Activated effector memory CD4-positive, alpha-beta T cell treated with anti-CD3 and anti-CD28 coated beads, Interleukin-2, amount 50 U/mL, for 16 hours (primary cell): ENCODE results near the gene ARHGAP9.
A peak's percentile ranks its signal among the peaks of the same experiment; 100 is the strongest.

ENCODE experiments used
- DNase-seq: peaks from one replicate; pipeline ENCODE4 v3.0.0-alpha.2; 2020

Gene ARHGAP9

DNA sequence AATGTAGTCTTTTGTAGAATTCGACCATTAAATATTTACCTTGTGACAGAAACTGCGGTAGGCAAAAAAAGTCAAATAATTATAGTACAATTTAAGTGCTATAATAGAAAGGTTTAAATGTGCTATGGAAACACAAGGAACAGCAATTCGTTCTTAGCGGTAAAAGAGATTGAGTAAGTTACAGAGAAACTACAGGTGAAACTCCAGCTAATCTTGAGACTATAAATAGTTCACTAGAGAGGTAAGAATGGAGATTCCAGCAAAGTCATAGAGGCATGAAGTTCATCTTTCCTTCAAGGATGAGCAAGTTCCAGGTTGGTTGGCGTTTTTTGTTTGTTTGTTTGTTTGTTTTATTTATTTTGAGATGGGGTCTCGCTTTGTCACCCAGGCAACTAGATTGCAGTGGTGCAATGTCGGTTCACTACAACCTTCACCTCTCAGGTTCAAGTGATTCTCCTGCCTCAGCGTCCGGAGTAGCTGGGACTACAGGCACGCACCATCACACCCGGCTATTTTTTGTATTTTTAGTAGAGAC lies 47.9 kb downstream of the ARHGAP9 start:
- no peak for DNase-seq

DNA sequence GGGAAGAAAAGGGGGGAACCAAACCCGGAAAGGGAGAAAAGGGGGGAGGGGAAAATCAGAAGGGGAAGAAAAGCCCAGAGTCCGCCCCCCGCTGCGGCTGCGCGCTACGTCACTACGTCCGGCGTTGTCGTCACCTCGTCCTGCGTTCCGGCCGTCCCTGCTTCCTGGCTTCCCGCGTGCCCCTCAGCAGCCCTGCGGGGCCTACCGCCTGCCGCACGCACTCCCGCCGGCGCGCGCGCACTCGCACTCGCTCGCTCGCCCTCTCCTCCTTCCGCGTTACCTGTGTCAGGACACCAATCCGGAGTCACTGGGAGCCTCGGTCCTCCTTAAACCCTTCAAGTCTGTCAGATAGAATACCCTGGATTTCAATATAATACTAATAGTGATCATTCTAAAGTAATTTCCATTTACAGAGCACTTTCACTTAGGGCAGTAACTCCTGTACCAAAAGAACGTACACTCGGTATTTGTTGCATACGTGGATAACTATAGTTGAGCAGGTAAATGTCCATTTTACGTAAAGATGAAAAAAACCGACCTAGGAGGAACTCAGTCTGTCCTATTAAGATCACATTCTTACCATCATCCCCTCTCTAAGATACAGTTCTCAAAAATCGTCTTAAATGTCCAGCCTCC lies 48.6 kb downstream of the ARHGAP9 start, which contains the start of gene R3HDM2:
TSS of gene R3HDM2 (minus strand) at position 113 of the 636 bp plus-strand sequence. CDS start 120,615 bp downstream, outside the sequence.
- DNase-seq = peak; percentile 98

GRCh38 chr12:57430112-57430930 lies 49.3 kb downstream of the ARHGAP9 start:
- no peak for DNase-seq

DNA sequence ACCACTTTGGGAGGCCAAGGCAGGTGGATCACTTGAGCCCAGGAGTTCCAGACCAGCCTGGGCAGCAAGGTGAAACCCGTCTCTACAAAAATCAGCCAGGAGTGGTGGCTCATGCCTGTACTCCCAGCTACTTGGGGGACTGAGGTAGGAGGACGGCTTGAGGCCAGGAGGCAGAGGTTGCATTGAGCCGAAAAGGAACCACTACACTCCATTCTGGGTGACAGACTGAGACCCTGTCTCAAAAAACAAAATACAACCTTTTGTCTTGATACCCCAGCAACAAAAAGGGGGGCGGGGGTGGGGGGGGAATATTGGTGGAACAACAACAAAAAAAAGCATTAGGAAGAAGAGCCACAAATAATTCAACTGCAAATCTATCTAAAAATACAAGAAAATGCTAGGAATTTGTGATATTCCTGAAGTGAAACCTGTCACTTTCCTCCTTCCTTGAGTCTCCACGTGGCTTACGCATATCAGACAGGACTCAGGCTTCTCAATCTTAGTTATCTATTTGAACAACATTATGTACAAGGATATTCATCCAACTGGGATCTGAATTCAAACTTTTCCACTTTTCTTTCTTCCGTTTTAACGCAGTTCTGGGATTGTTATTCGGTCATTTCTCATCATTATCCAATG lies 50.1 kb downstream of the ARHGAP9 start:
- no peak for DNase-seq

- no peak for DNase-seq
These were observed 50.7 kb downstream of the ARHGAP9 start for GRCh38 chr12:57428965-57429364.

GRCh38 chr12:57426948-57427347 lies 52.7 kb downstream of the ARHGAP9 start:
- DNase-seq = peak; percentile 24
